ENCODE measurements around the gene BAD. TPM values are rescaled to one million over a fixed set of nuclear protein-coding genes. Genes with fewer than 3 reads are reported as not detected.
A peak's percentile ranks its signal among the peaks of the same experiment; 100 is the strongest.

BAD gene
- polyA plus RNA-seq, 1 experiment, result 36.1 TPM

DNA sequence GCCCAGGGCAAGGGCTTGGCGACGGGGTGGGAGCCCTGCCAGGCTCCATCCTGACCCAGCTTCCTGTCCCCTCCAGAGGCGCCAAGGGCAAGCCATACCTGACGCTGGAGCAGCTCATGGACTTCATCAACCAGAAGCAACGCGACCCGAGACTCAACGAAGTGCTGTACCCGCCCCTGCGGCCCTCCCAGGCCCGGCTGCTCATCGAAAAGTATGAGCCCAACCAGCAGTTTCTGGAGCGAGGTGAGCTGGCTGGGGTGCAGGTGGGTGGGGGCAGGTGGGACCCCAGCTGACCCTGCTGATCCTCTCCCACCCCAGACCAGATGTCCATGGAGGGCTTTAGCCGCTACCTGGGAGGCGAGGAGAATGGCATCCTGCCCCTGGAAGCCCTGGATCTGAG is 28.2 kb downstream of the BAD start:
- no peak for DNase-seq (ENCODE audit: low read depth, low spot score)
- TF ChIP-seq, protein P1, sequence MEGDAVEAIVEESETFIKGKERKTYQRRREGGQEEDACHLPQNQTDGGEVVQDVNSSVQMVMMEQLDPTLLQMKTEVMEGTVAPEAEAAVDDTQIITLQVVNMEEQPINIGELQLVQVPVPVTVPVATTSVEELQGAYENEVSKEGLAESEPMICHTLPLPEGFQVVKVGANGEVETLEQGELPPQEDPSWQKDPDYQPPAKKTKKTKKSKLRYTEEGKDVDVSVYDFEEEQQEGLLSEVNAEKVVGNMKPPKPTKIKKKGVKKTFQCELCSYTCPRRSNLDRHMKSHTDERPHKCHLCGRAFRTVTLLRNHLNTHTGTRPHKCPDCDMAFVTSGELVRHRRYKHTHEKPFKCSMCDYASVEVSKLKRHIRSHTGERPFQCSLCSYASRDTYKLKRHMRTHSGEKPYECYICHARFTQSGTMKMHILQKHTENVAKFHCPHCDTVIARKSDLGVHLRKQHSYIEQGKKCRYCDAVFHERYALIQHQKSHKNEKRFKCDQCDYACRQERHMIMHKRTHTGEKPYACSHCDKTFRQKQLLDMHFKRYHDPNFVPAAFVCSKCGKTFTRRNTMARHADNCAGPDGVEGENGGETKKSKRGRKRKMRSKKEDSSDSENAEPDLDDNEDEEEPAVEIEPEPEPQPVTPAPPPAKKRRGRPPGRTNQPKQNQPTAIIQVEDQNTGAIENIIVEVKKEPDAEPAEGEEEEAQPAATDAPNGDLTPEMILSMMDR (IDR thresholded peaks at IDR 0.05; ENCODE audit: low read depth, low read length), result no peak
- POLR2A ChIA-PET, result interaction anchor here (1.4 kb wide), 1 partner anchor 11 kb away, joined by 9 read pairs; no protein-coding TSS in a partner anchor
- no peaks in the 10 kb centered on the region for H3K9me3 ChIP-seq (ENCODE audit: control insufficient read depth, insufficient read depth, low read length)
- H3K27ac ChIP-seq (ENCODE audit: low read depth, low read length), result no peak overlapping the region
- H3K4me3 ChIP-seq (ENCODE audit: low read depth, low read length), result no peak overlapping the region
- H3K27me3 ChIP-seq (ENCODE audit: control insufficient read depth, insufficient read depth, low read length), result no peaks in the 10 kb centered on the region
- CTCF ChIA-PET, result no interaction called here

DNA sequence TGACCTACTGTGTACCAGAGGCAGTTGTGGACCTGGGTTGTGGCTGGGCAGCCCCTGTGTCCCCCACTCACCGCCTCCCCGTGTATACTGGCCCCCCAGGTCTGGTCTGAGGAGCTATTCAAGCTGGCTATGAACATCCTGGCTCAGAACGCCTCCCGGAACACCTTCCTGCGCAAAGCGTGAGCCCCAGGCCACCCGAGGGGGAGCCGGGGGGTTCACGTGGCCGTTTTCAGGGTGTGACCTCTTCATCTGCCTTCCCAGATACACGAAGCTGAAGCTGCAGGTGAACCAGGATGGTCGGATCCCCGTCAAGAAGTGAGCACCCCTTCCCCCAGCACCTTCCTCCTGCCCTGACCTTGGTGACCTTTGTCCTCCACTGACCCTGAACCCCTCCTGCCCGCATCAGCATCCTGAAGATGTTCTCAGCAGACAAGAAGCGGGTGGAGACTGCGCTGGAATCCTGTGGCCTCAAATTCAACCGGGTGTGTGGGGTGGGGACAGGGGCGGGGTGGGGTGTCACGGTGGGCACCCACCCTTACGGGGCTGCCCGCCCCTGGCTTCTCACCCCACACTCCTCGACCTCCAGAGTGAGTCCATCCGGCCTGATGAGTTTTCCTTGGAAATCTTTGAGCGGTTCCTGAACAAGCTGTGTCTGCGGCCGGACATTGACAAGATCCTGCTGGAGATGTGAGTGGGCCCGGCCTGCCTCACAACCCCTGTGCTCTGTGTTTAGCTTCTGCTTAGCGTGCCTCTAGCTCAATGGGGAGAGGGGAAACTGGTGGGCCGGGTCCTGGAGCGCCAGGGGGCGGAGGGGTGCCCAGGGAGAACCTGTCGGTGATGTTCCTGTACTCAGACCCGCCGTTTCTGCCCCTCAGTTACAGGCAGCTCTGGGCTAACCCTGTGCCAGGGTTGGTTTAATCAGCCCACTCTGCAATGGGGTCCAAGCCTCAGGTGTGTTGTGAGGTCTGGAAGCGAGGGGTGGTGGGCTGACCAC is 29.0 kb downstream of the BAD start:
- Histone ChIP-seq H3K4me3 (ENCODE audit: low read depth, low read length) (no peak overlapping the region), H3K27me3 (ENCODE audit: control insufficient read depth, insufficient read depth, low read length) (no peaks in the 10 kb centered on the region), H3K9me3 (ENCODE audit: control insufficient read depth, insufficient read depth, low read length) (no peaks in the 10 kb centered on the region), H3K27ac (ENCODE audit: low read depth, low read length) (no peak overlapping the region)
- CTCF ChIA-PET, result no interaction called here
- TF ChIP-seq, protein P1 (IDR thresholded peaks at IDR 0.05; ENCODE audit: low read depth, low read length), result no peak
- DNase-seq (ENCODE audit: low read depth, low spot score), result no peak
- POLR2A ChIA-PET, result interaction anchor here (1.4 kb wide), 1 partner anchor 10 kb away, joined by 9 read pairs; no protein-coding TSS in a partner anchor

DNA sequence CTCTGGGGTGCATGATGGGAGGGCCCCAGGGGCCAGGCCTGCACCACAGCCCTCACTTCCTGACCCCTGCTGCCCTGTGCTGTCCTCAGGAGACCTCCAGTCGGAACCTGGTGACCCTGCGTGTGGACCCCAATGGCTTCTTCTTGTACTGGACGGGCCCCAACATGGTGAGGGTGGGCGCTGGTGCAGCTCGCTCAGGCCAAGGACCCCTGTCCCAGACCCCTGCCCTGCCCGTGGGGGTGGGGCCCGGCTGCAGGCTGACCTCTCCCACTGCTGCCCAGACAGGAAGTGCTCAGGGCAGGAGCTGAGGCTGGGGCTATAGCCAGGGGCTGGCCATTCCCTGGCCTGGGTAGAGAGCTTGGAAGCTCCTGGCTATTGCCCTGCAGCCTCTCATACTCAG is 30.1 kb downstream of the BAD start:
- no peak for DNase-seq (ENCODE audit: low read depth, low spot score)
- no peak overlapping the region for H3K4me3 ChIP-seq (ENCODE audit: low read depth, low read length)
- TF ChIP-seq, protein P1 (IDR thresholded peaks at IDR 0.05; ENCODE audit: low read depth, low read length), result no peak
- H3K27ac ChIP-seq (ENCODE audit: low read depth, low read length), result no peak overlapping the region
- ChIA-PET CTCF (interaction anchor here (1.0 to 1.3 kb wide), 2 partner anchors 50 kb away, joined by 3 to 4 read pairs; no protein-coding TSS in a partner anchor), POLR2A (no interaction called here)
- no peaks in the 10 kb centered on the region for H3K27me3 ChIP-seq (ENCODE audit: control insufficient read depth, insufficient read depth, low read length)
- no peaks in the 10 kb centered on the region for H3K9me3 ChIP-seq (ENCODE audit: control insufficient read depth, insufficient read depth, low read length)

DNA sequence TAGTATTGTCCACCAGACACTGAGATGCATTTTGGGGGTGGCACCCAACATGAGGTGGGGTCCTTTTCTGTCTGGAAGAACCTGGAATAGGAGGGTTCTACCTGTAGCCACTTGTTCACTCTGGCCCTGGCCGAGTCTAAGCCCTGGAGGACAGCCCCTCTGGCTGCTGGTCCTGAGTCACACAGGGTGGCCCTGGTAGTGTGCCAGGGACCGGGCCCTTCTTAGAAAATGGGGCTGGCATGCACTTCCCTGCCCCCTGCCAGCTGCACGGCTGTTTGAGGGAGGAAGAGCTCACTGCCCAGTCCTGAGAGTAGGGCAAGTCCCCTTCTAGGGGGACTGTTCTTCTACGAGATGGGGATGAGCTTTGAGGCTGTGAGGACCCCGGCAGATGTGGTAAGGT is 31.0 kb downstream of the BAD start:
- no peak overlapping the region for H3K27ac ChIP-seq (ENCODE audit: low read depth, low read length)
- H3K27me3 ChIP-seq (ENCODE audit: control insufficient read depth, insufficient read depth, low read length), result no peaks in the 10 kb centered on the region
- TF ChIP-seq, protein P1 (IDR thresholded peaks at IDR 0.05; ENCODE audit: low read depth, low read length), result no peak
- H3K9me3 ChIP-seq (ENCODE audit: control insufficient read depth, insufficient read depth, low read length), result no peaks in the 10 kb centered on the region
- ChIA-PET POLR2A (no interaction called here), CTCF (interaction anchor here (1.0 to 1.3 kb wide), 2 partner anchors 49 to 51 kb away, joined by 3 to 4 read pairs; no protein-coding TSS in a partner anchor)
- H3K4me3 ChIP-seq (ENCODE audit: low read depth, low read length), result no peak overlapping the region
- no peak for DNase-seq (ENCODE audit: low read depth, low spot score)

DNA sequence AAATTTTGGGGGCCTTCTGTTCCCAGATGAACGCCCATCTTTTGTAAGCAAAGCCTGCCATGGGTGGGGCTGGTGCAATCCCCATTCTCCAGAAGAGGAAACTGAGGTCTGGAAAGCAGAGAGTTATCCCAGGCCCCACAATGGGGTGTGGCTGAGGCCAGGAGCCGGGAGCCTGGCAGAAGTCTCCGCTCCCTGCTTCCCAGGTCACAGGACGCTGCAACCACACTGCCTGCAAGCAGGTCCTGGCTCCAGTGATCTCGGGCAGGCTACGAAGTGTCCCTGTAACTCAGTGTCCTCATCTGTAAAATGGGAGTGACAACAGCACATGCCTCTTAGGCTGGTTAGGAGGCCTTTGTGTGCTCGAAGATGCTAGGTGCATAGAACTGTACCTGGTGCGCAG is 31.4 kb downstream of the BAD start:
- TF ChIP-seq, protein P1 (IDR thresholded peaks at IDR 0.05; ENCODE audit: low read depth, low read length), result no peak
- H3K9me3 ChIP-seq (ENCODE audit: control insufficient read depth, insufficient read depth, low read length), result no peaks in the 10 kb centered on the region
- ChIA-PET POLR2A (interaction anchor here (1.4 to 1.5 kb wide), 2 partner anchors 10 to 17 kb away, joined by 8 to 11 read pairs; no protein-coding TSS in a partner anchor), CTCF (interaction anchor here (1.0 to 3.9 kb wide), 6 partner anchors 10 to 102 kb away, joined by 3 to 50 read pairs (median 10); partner anchors contain the start of gene CATSPERZ)
- H3K4me3 ChIP-seq (ENCODE audit: low read depth, low read length), result peak overlapping the region; percentile 77
- H3K27me3 ChIP-seq (ENCODE audit: control insufficient read depth, insufficient read depth, low read length), result no peaks in the 10 kb centered on the region
- H3K27ac ChIP-seq (ENCODE audit: low read depth, low read length), result no peak overlapping the region
- no peak for DNase-seq (ENCODE audit: low read depth, low spot score)

Measured in AG04450 (cell line).